ENCODE results near the gene CES1. TPM values are rescaled to one million over a fixed set of nuclear protein-coding genes. Genes with fewer than 3 reads are reported as not detected.

The CES1 gene
- total and polyA plus RNA-seq, 2 of the 8 experiments (the other 6 are each of a cell fraction or from before 2014, with no cell fraction given), result 0.91 to 1.2 TPM

GRCh38 chr16:55849536-55849935 is 16.6 kb upstream of the CES1 start:
- no peak overlapping the region for H3K9ac ChIP-seq (replicated peaks in 1 of 4; ENCODE audit: extremely low read depth in 1 of 4, low read depth in 3 of 4, low read length in 3 of 4)
- no peaks in the 10 kb centered on the region for H3K4me1 ChIP-seq (replicated peaks in 1 of 4; ENCODE audit: control insufficient read depth in 3 of 4, insufficient read depth in 4 of 4, low read length in 3 of 4)
- H3K23ac ChIP-seq (ENCODE audit: insufficient read length), result no peak overlapping the region
- H4K20me1 ChIP-seq (replicated peaks in 1 of 2; ENCODE audit: control insufficient read depth in 1 of 2, insufficient read depth in 2 of 2, low read length in 2 of 2), result no peaks in the 10 kb centered on the region
- no peak for FAIRE-seq
- no peak overlapping the region for H2BK120ac ChIP-seq (replicated peaks; ENCODE audit: low read depth, low read length)
- no peak overlapping the region; the same call in 1 of the 2 replicates for H4K8ac ChIP-seq (ENCODE audit: extremely low read depth, insufficient read depth, low read length)
- H2BK20ac ChIP-seq (ENCODE audit: low read length), result no peak overlapping the region
- H2BK15ac ChIP-seq (ENCODE audit: low read length), result no peak overlapping the region
- no peak for DNase-seq (ENCODE audit: low read depth in 1 of 2, low spot score in 2 of 2)
- POLR2A ChIA-PET (ENCODE audit: partially characterized antibody), result no interaction called here
- H2BK12ac ChIP-seq (ENCODE audit: low read depth, low read length), result no peak overlapping the region
- no peak overlapping the region for H3K4me3 ChIP-seq (ENCODE audit: extremely low read depth in 1 of 4, insufficient read depth in 2 of 4, low read depth in 3 of 4, low read length in 4 of 4)
- no peaks in the 10 kb centered on the region for H3K79me2 ChIP-seq (ENCODE audit: control insufficient read depth in 1 of 2, insufficient read depth in 2 of 2, low read length in 2 of 2)
- no peak overlapping the region for H3K4me2 ChIP-seq (ENCODE audit: insufficient read depth in 1 of 2, low read depth in 2 of 2, low read length in 2 of 2)
- no peaks in the 10 kb centered on the region for H3K9me3 ChIP-seq (ENCODE audit: insufficient read depth in 2 of 2, low read depth in 1 of 2, low read length in 1 of 2)
- WGBS, 2 experiments (ENCODE audit: extremely low coverage in 1 of 2, insufficient coverage in 1 of 2, insufficient read length in 1 of 2, insufficient replicate concordance in 2 of 2, low coverage in 1 of 2, low lambda C conversion rate in 2 of 2, missing lambda C conversion rate in 1 of 2), result 83% methylated on average over 13 of the region's 13 CpGs; no CpG with 5 or more reads in 1 of the 2 experiments
- no peak overlapping the region for H2BK5ac ChIP-seq (ENCODE audit: low read depth, low read length)
- H4K5ac ChIP-seq (ENCODE audit: insufficient read length, low read depth, low read length), result no peak overlapping the region
- no peak overlapping the region for H4K91ac ChIP-seq (replicated peaks; ENCODE audit: insufficient read length, low read length)
- no peak overlapping the region for H3K18ac ChIP-seq (ENCODE audit: extremely low read depth, low read length)
- H3K27ac ChIP-seq (ENCODE audit: low read depth, low read length), result no peak overlapping the region
- H3K79me1 ChIP-seq (ENCODE audit: low read depth, low read length), result no peaks in the 10 kb centered on the region
- no peaks in the 10 kb centered on the region; the same call in 1 of the 2 replicates for H3K23me2 ChIP-seq (ENCODE audit: low read depth, low read length)
- no peaks in the 10 kb centered on the region for H3K36me3 ChIP-seq (ENCODE audit: control insufficient read depth in 2 of 4, insufficient read depth in 4 of 4, low read length in 3 of 4)
- CTCF ChIA-PET (ENCODE audit: partially characterized antibody), result interaction anchor here (1.1 to 1.4 kb wide), 2 partner anchors 146 to 384 kb away, joined by 3 to 4 read pairs; no protein-coding TSS in a partner anchor
- H3K27me3 ChIP-seq (replicated peaks in 1 of 4; ENCODE audit: control insufficient read depth in 3 of 4, extremely low read depth in 1 of 4, insufficient read depth in 3 of 4, low read length in 3 of 4), result no peaks in the 10 kb centered on the region
- H2AK5ac ChIP-seq (ENCODE audit: low read depth, low read length), result no peak overlapping the region
- H3K4ac ChIP-seq (replicated peaks; ENCODE audit: insufficient read length, low read depth, low read length), result no peak overlapping the region
- H3K56ac ChIP-seq (replicated peaks; ENCODE audit: insufficient read length, low read depth, low read length), result no peak overlapping the region
- no peak overlapping the region for H3K14ac ChIP-seq (ENCODE audit: insufficient read length)
- H2AFZ ChIP-seq (ENCODE audit: low read length), result no peak overlapping the region
- TF ChIP-seq BACH1 (IDR thresholded peaks at IDR 0.05; ENCODE audit: low read length), result no peak
- TF ChIP-seq KDM5A (IDR thresholded peaks at IDR 0.05; ENCODE audit: low read length), result no peak
- no peak for TF ChIP-seq SRF (IDR thresholded peaks at IDR 0.05; ENCODE audit: low read depth, low read length)

Measured in H1 (cell line).